Measurements from ENCODE around the gene CCDC18.
"Not testable (repeated sequence)": the region's sequence is repeated elsewhere in the genome, so short reads cannot be mapped to it uniquely, and the experiment has no call there.

The CCDC18 gene

DNA sequence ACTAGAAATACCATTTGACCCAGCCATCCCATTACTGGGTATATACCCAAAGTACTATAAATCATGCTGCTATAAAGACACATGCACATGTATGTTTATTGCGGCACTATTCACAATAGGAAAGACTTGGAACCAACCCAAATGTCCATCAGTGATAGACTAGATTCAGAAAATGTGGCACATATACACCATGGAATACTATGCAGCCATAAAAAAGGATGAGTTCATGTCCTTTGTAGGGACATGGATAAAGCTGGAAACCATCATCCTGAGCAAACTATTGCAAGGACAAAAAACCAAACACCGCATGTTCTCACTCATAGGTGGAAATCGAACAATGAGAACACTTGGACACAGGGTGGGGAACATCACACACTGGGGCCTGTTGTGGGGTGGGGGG, 88.4 kb downstream of the CCDC18 start:
- not testable (repeated sequence) for H3K4me3 ChIP-seq (ENCODE audit: low read length); H3K9ac ChIP-seq (ENCODE audit: low read depth, low read length); H3K27ac ChIP-seq (ENCODE audit: low read depth, low read length); H3K4me1 ChIP-seq (ENCODE audit: insufficient read depth, low read length); H3K27me3 ChIP-seq (ENCODE audit: insufficient read depth, low read length)
- no CpG with 5 or more reads among the region's 3 CpGs for WGBS
- Histone ChIP-seq H3K36me3 (ENCODE audit: insufficient read depth, low read length) (peaks cover 25% of the 10 kb centered on the region), H3K9me3 (ENCODE audit: insufficient read depth, low read depth, low read length) (peaks cover 22% of the 10 kb centered on the region)

DNA sequence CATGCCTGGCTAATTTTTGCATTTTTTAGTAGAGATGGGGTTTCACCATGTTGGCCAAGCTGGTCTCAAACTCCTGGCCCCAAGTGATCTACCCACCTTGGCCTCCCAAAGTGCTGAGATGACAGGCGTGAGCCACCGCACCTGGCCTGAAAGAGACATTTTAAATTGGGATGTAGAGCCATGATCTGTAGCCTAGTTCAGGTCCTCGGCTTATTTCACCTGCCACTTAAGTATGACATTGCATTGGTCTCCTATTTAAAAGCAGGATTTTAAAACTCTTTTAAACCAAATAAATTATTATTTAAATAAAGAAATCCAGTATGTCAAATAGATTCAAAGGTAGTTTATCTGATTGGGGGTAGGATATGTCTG, 94.7 kb downstream of the CCDC18 start:
- 91% methylated on average over 3 of the region's 3 CpGs for WGBS
- not testable (repeated sequence) for H3K9me3 ChIP-seq (ENCODE audit: insufficient read depth, low read depth, low read length); H3K4me3 ChIP-seq (ENCODE audit: low read length); H3K9ac ChIP-seq (ENCODE audit: low read depth, low read length); H3K27me3 ChIP-seq (ENCODE audit: insufficient read depth, low read length); H3K36me3 ChIP-seq (ENCODE audit: insufficient read depth, low read length)
- peaks cover 32% of the 10 kb centered on the region for H3K4me1 ChIP-seq (ENCODE audit: insufficient read depth, low read length)
- H3K27ac ChIP-seq (ENCODE audit: low read depth, low read length) = peak overlapping the region; percentile 92; the same call in 1 of the 2 replicates

DNA sequence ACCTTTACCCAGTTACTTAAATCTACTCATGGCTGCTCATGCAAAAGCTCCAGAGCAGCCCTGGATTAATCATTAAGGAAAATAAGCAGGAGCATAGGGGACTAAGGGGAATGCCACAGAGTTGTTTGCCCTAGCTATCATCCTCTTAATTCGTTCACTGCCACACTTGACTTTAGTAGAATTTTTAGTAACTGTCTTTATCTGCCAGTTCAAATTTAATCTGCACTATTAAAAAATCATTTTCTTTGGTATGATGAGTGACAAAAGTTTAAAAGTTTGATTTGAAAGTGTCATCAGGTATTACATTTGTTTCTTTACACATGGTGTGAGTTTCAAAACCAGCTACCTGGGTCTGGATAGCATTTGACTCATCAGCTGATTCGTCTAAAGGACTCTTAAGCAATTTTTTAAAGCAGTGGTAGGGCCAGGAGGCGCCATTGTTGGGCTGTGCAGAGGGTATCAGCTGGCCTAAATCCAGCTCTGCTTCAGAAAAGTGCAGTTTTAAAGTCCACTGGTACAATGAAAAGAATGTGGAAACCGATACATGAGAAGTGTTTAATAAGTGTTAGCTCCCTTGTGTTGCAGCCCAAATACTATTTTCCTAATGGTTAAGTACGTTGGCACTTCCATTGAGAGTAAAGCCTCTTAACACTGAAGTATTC, 95.2 kb downstream of the CCDC18 start:
- Histone ChIP-seq H3K27me3 (ENCODE audit: insufficient read depth, low read length) (no peaks in the 10 kb centered on the region), H3K27ac (ENCODE audit: low read depth, low read length) (peak overlapping the region; percentile 92), H3K4me3 (ENCODE audit: low read length) (no peak overlapping the region), H3K9me3 (ENCODE audit: insufficient read depth, low read depth, low read length) (peaks cover 7% of the 10 kb centered on the region), H3K4me1 (ENCODE audit: insufficient read depth, low read length) (peaks cover 32% of the 10 kb centered on the region), H3K36me3 (ENCODE audit: insufficient read depth, low read length) (peaks cover 14% of the 10 kb centered on the region; the same call in 1 of the 2 replicates), H3K9ac (ENCODE audit: low read depth, low read length) (peak overlapping the region; percentile 32; the same call in 1 of the 2 replicates)
- WGBS = 77% methylated on average over 5 of the region's 5 CpGs

DNA sequence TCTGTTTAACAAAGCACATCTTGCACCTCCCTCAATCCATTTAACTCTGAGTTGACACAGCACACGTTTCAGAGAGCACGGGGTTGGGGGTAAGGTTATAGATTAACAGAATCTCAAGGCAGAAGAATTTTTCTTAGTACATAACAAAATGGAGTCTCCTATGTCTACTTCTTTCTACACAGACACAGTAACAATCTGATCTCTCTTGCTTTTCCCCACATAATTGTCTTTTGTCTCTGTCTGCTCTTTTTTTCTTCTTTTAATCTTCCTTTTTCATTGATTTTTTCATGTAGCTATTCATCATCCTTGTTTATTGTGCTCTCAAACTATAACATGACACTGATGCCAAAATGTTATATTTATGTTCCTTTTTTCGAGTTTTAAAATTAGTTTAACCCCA, 97.0 kb downstream of the CCDC18 start:
- H3K4me3 ChIP-seq (ENCODE audit: low read length) = peak overlapping the region; percentile 32
- peak overlapping the region; percentile 92 for H3K27ac ChIP-seq (ENCODE audit: low read depth, low read length)
- peak overlapping the region; percentile 80 for H3K9ac ChIP-seq (ENCODE audit: low read depth, low read length)
- peaks cover 15% of the 10 kb centered on the region; the same call in 1 of the 2 replicates for H3K36me3 ChIP-seq (ENCODE audit: insufficient read depth, low read length)
- H3K27me3 ChIP-seq (ENCODE audit: insufficient read depth, low read length); H3K9me3 ChIP-seq (ENCODE audit: insufficient read depth, low read depth, low read length): not testable (repeated sequence)
- H3K4me1 ChIP-seq (ENCODE audit: insufficient read depth, low read length) = peaks cover 32% of the 10 kb centered on the region
- WGBS = no CpG with 5 or more reads among the region's 3 CpGs

DNA sequence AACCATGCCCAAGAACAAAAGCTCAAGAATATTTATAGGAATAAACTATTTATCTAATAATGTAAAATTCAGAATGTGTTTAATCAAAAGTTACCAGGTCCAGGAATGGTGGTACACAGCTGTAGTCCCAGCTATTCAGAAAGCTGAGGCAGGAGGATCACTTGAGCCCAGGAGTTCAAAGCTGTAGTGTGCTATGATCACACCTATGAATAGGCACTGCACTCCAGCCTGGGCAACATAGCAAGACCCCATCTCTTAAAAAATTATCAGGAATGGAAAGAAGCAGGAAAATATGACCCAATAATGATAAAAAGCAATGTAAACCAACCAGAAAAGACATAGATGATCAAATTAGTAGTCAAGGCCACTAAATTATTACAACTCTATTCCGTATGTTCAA, 103.0 kb downstream of the CCDC18 start:
- 100% methylated on average over 1 of the region's 1 CpG for WGBS

DNA sequence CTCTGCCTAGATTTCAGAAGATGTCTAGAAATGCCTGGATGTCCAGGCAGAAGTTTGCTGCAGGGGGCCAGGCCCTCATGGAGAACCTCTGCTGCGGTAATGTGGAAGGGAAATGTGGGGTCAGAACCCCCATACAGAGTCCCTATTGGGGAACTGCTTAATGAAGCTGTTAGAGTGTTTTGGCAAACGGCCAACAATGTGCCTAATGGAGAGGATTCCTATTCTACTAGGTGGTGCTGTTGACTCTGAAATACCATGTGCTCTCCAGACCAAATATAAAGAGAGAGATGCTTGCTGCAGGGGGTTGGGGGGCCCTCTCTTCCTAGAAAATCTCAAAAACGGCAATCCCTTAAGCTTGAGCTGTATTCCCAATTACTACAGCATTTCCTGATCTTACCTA, 108.0 kb downstream of the CCDC18 start:
- Histone ChIP-seq H3K27ac (ENCODE audit: low read depth, low read length) (no peak overlapping the region), H3K4me1 (ENCODE audit: insufficient read depth, low read length) (no peaks in the 10 kb centered on the region), H3K36me3 (ENCODE audit: insufficient read depth, low read length) (0 out of 2 replicates have a peak, but pooled peaks cover 6% of the 10 kb centered on the region), H3K27me3 (ENCODE audit: insufficient read depth, low read length) (no peaks in the 10 kb centered on the region), H3K4me3 (ENCODE audit: low read length) (no peak overlapping the region), H3K9me3 (ENCODE audit: insufficient read depth, low read depth, low read length) (peaks cover 16% of the 10 kb centered on the region), H3K9ac (ENCODE audit: low read depth, low read length) (no peak overlapping the region)
- 83% methylated on average over 3 of the region's 3 CpGs for WGBS

More for the DNA sequence above, 103.0 kb downstream of the CCDC18 start:
- peaks cover 10% of the 10 kb centered on the region; the same call in 1 of the 2 replicates for H3K36me3 ChIP-seq (ENCODE audit: insufficient read depth, low read length)
- H3K4me3 ChIP-seq (ENCODE audit: low read length) = no peak overlapping the region
- peaks cover 2% of the 10 kb centered on the region for H3K4me1 ChIP-seq (ENCODE audit: insufficient read depth, low read length)
- H3K27me3 ChIP-seq (ENCODE audit: insufficient read depth, low read length) = no peaks in the 10 kb centered on the region
- peaks cover 12% of the 10 kb centered on the region for H3K9me3 ChIP-seq (ENCODE audit: insufficient read depth, low read depth, low read length)
- no peak overlapping the region for H3K9ac ChIP-seq (ENCODE audit: low read depth, low read length)
- no peak overlapping the region for H3K27ac ChIP-seq (ENCODE audit: low read depth, low read length)

DNA sequence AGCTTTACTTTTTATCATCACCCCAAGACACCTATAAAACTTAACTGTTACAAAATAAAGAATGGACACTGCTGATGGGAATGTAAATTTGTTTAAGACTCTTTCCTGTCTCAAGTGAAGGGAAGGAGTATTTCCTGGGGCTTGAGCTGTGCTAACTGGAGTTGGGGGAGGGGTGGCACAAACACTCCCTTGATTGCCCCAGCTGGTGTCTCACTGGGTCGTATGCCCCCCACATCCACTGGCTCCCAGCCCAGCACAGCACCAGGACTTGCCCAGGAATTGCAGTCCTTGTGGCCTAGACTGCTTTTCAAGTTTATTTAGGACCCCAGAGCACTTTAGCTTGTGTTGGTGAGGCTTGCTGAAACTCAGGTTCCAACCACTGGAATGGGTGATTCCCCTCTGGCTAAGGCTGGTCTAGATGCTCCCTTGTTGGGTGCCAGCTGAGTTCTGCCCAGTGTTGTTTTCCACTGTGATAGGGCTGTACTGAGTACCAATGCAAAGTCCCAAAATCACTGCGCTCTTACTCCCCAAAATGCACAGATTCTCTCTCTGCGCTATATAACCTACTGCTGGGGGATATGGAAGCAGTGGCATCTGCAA, 116.1 kb downstream of the CCDC18 start:
- H3K27ac ChIP-seq (ENCODE audit: low read depth, low read length) = 0 out of 2 replicates have a peak overlapping the region, but pooled peaks have one; percentile 25
- H3K4me1 ChIP-seq (ENCODE audit: insufficient read depth, low read length) = peaks cover 21% of the 10 kb centered on the region
- 70% methylated on average over 3 of the region's 3 CpGs for WGBS
- no peak overlapping the region for H3K4me3 ChIP-seq (ENCODE audit: low read length)
- no peaks in the 10 kb centered on the region for H3K36me3 ChIP-seq (ENCODE audit: insufficient read depth, low read length)
- H3K27me3 ChIP-seq (ENCODE audit: insufficient read depth, low read length) = no peaks in the 10 kb centered on the region
- H3K9ac ChIP-seq (ENCODE audit: low read depth, low read length) = no peak overlapping the region; the same call in 1 of the 2 replicates
- H3K9me3 ChIP-seq (ENCODE audit: insufficient read depth, low read depth, low read length) = no peaks in the 10 kb centered on the region

DNA sequence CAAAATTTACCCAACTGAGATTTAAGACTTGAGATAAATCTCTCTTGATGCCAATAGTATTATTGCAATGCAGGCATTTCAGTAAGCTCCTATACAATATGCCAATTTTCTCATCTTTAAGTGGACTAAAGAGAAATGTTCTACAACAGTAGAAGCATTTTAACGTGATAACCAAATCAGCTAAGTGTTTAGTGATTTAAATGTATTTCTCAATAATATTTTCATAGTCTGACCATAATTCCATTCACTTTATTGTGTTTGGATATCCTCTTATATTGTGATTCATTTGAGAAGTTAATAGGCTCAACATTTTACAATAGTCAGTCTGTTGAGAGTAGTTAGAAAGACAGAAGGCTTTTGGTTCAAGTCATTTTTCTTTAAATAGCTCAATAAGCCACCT, 120.6 kb downstream of the CCDC18 start:
- Histone ChIP-seq H3K27ac (ENCODE audit: low read depth, low read length) (0 out of 2 replicates have a peak overlapping the region, but pooled peaks have one; percentile 24), H3K27me3 (ENCODE audit: insufficient read depth, low read length) (no peaks in the 10 kb centered on the region), H3K36me3 (ENCODE audit: insufficient read depth, low read length) (no peaks in the 10 kb centered on the region), H3K4me1 (ENCODE audit: insufficient read depth, low read length) (peaks cover 32% of the 10 kb centered on the region), H3K4me3 (ENCODE audit: low read length) (no peak overlapping the region), H3K9me3 (ENCODE audit: insufficient read depth, low read depth, low read length) (no peaks in the 10 kb centered on the region), H3K9ac (ENCODE audit: low read depth, low read length) (no peak overlapping the region)
- WGBS = no CpG with 5 or more reads among the region's 1 CpG

- Histone ChIP-seq H3K36me3 (ENCODE audit: insufficient read depth, low read length) (no peaks in the 10 kb centered on the region), H3K4me3 (ENCODE audit: low read length) (no peak overlapping the region), H3K9me3 (ENCODE audit: insufficient read depth, low read depth, low read length) (no peaks in the 10 kb centered on the region), H3K27me3 (ENCODE audit: insufficient read depth, low read length) (no peaks in the 10 kb centered on the region), H3K4me1 (ENCODE audit: insufficient read depth, low read length) (peaks cover 23% of the 10 kb centered on the region), H3K27ac (ENCODE audit: low read depth, low read length) (no peak overlapping the region), H3K9ac (ENCODE audit: low read depth, low read length) (no peak overlapping the region)
- 85% methylated on average over 4 of the region's 5 CpGs for WGBS
These were observed 121.6 kb downstream of the CCDC18 start for GRCh38 chr1:93302078-93302477.

DNA sequence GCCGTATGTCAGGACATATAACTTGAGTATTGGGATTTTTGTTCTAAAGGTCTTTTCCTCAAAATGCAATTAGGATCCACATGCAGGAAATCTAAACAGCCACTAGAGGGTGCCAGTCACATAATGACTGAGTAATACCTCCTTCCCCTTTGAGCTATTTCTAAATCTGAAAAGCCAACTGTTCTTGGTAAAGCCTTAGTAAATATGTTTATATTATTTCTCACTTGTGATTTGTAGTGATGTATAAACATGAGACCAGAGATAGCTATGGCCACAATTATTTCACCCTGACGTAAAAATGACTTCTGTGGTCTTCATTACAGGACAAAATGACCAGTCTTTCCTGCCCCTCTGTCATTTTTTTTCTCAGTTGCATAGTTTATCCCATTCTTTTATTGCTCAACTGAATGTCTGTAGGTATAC, 124.2 kb downstream of the CCDC18 start:
- no peaks in the 10 kb centered on the region for H3K36me3 ChIP-seq (ENCODE audit: insufficient read depth, low read length)
- peaks cover 20% of the 10 kb centered on the region for H3K4me1 ChIP-seq (ENCODE audit: insufficient read depth, low read length)
- no peak overlapping the region for H3K27ac ChIP-seq (ENCODE audit: low read depth, low read length)
- no peak overlapping the region for H3K4me3 ChIP-seq (ENCODE audit: low read length)
- H3K9ac ChIP-seq (ENCODE audit: low read depth, low read length) = no peak overlapping the region
- 59% methylated on average over 1 of the region's 2 CpGs for WGBS
- no peaks in the 10 kb centered on the region for H3K27me3 ChIP-seq (ENCODE audit: insufficient read depth, low read length)
- H3K9me3 ChIP-seq (ENCODE audit: insufficient read depth, low read depth, low read length) = no peaks in the 10 kb centered on the region

DNA sequence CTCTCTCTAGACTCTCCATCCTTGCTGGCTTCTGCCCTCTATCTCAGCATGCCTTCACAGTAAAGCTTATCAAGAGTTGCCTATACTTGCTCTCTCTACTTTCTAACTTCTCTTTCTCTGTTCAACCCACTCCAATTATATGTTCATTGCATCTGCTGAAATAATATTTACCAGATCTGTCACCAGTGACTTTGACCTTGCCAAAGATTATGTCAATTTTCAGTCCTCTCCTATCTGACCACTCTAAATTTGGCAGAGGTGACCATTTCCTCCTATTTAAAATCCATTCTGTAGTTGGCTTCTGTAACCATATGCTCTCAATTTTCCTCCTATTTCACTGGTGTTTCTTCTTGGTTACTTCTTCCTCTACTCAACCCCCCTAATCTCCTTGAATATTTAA, 126.4 kb downstream of the CCDC18 start:
- no peak overlapping the region for H3K27ac ChIP-seq (ENCODE audit: low read depth, low read length)
- peaks cover 9% of the 10 kb centered on the region for H3K4me1 ChIP-seq (ENCODE audit: insufficient read depth, low read length)
- H3K9me3 ChIP-seq (ENCODE audit: insufficient read depth, low read depth, low read length) = no peaks in the 10 kb centered on the region
- no peak overlapping the region for H3K4me3 ChIP-seq (ENCODE audit: low read length)
- 0 out of 2 replicates have a peak, but pooled peaks cover 2% of the 10 kb centered on the region for H3K36me3 ChIP-seq (ENCODE audit: insufficient read depth, low read length)
- no peak overlapping the region for H3K9ac ChIP-seq (ENCODE audit: low read depth, low read length)
- no peaks in the 10 kb centered on the region for H3K27me3 ChIP-seq (ENCODE audit: insufficient read depth, low read length)

Measured in HUES64 (cell line).